Measurements from ENCODE around the gene MAPK1. TPM values are rescaled to one million over a fixed set of nuclear protein-coding genes. Genes with fewer than 3 reads are reported as not detected.
A peak's percentile ranks its signal among the peaks of the same experiment; 100 is the strongest.

The MAPK1 gene
- total RNA-seq, 1 experiment from 2014 or later: 98.8 TPM

GRCh38 chr22:21778705-21779363, 88.6 kb downstream of the MAPK1 start:
- Histone ChIP-seq H3K27ac (0 out of 2 replicates have a peak overlapping the region, but pooled peaks have one; percentile 11), H3K36me3 (peaks cover 49% of the 10 kb centered on the region)
- DNase-seq: peak in 1 of 2 experiments; percentile 15

DNA sequence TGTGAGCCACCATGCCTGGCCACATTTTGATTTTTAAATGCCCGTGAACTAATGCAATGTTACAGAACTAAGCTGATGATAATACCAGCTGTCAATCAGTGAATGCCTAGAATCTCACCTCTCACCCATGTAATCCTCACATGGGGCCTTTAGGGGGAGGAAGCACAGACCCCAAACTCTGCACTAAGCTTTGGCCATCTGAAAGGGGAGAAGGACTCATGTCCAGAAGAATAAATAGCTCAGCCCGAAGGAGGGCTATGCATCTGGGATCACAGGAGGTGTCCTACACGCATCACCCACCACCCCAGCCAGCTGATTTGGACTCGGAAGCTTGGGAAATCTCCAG, 95.8 kb downstream of the MAPK1 start:
- Histone ChIP-seq H3K4me3 (no peak overlapping the region), H3K9me3 (replicated peaks) (no peaks in the 10 kb centered on the region), H3K27ac (no peak overlapping the region), H3K27me3 (no peaks in the 10 kb centered on the region), H3K4me1 (no peaks in the 10 kb centered on the region; the same call in 1 of the 2 replicates), H3K36me3 (peaks cover 51% of the 10 kb centered on the region)
- DNase-seq: no peak

More at GRCh38 chr22:21778705-21779363, 88.6 kb downstream of the MAPK1 start:
- no peaks in the 10 kb centered on the region for H3K27me3 ChIP-seq
- no peak overlapping the region for H3K4me3 ChIP-seq
- H3K9me3 ChIP-seq (replicated peaks): no peaks in the 10 kb centered on the region
- H3K4me1 ChIP-seq: no peaks in the 10 kb centered on the region; the same call in 1 of the 2 replicates

DNA sequence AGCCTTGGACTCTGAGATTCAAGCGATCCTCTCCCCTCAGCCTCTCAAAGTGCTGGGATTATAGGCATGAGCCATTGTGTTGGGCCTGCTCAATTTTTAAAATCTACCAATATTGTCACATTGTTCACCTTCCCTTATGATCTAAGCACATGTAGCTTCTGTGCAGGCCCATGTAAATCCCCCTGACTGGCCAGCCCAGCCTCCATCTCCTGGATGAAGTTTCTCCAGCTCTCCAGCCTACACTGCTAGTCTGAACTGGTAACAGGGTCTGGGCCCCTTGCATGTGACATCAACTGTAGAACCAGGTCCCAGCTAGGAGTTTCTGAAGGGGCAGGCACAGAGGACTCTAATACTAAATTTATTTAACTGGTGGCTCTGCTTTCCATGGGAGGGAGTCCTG, 99.0 kb downstream of the MAPK1 start:
- Histone ChIP-seq H3K27ac (no peak overlapping the region), H3K27me3 (no peaks in the 10 kb centered on the region), H3K4me3 (no peak overlapping the region), H3K9me3 (replicated peaks) (no peaks in the 10 kb centered on the region), H3K36me3 (peaks cover 61% of the 10 kb centered on the region), H3K4me1 (no peaks in the 10 kb centered on the region)
- DNase-seq: no peak

- Histone ChIP-seq H3K36me3 (peaks cover 63% of the 10 kb centered on the region), H3K4me1 (no peaks in the 10 kb centered on the region), H3K27me3 (no peaks in the 10 kb centered on the region), H3K4me3 (no peak overlapping the region), H3K9me3 (replicated peaks) (no peaks in the 10 kb centered on the region), H3K27ac (no peak overlapping the region)
- DNase-seq: no peak
These were observed 100.6 kb downstream of the MAPK1 start for GRCh38 chr22:21766691-21767462.

DNA sequence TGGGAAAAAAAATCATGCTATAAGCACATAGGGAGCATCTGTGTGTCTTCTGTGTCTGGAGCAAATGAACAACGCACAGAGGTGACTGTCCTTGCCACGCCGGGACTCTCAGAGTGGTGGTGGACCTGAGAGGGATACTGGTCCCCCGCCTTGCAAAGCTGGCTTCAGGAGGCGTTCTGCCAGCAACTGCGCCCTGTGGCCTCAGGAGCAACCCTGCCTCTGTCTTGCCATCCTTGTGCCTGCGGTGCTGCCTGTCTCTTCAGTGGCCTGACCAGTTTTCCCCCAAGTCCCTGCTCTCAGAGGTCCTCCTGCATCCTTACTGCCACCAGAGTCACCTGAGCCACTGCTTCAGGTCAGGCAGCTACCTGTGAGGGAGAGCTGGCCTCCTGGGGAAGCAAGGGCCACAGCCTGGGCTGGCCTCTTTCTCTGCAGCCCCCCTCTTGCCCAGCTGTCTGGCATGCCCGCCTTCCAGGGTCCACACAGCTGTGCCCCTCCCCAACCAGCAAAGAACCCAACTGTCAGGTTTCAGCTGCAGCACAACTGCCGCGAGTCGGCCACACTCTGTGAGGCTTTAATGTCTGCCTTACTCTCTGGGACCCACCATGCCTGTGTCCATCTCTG, 101.4 kb downstream of the MAPK1 start:
- no peaks in the 10 kb centered on the region for H3K27me3 ChIP-seq
- no peak overlapping the region for H3K4me3 ChIP-seq
- peaks cover 59% of the 10 kb centered on the region for H3K36me3 ChIP-seq
- no peak for DNase-seq
- H3K27ac ChIP-seq: no peak overlapping the region
- H3K4me1 ChIP-seq: peaks cover 6% of the 10 kb centered on the region
- H3K9me3 ChIP-seq (replicated peaks): no peaks in the 10 kb centered on the region

- Histone ChIP-seq H3K36me3 (peaks cover 56% of the 10 kb centered on the region), H3K9me3 (replicated peaks) (no peaks in the 10 kb centered on the region)
- no peak for DNase-seq
These were observed 103.2 kb downstream of the MAPK1 start for GRCh38 chr22:21764038-21764804.

GRCh38 chr22:21762712-21763581, 104.5 kb downstream of the MAPK1 start:
- peaks cover 45% of the 10 kb centered on the region for H3K36me3 ChIP-seq
- H3K27ac ChIP-seq: no peak overlapping the region
- peaks cover 13% of the 10 kb centered on the region for H3K4me1 ChIP-seq
- no peaks in the 10 kb centered on the region for H3K9me3 ChIP-seq (replicated peaks)
- H3K27me3 ChIP-seq: no peaks in the 10 kb centered on the region
- no peak overlapping the region for H3K4me3 ChIP-seq
- no peak for DNase-seq

More at GRCh38 chr22:21764038-21764804, 103.2 kb downstream of the MAPK1 start:
- no peak overlapping the region for H3K4me3 ChIP-seq
- H3K27ac ChIP-seq: no peak overlapping the region
- no peaks in the 10 kb centered on the region for H3K27me3 ChIP-seq
- H3K4me1 ChIP-seq: peaks cover 13% of the 10 kb centered on the region

DNA sequence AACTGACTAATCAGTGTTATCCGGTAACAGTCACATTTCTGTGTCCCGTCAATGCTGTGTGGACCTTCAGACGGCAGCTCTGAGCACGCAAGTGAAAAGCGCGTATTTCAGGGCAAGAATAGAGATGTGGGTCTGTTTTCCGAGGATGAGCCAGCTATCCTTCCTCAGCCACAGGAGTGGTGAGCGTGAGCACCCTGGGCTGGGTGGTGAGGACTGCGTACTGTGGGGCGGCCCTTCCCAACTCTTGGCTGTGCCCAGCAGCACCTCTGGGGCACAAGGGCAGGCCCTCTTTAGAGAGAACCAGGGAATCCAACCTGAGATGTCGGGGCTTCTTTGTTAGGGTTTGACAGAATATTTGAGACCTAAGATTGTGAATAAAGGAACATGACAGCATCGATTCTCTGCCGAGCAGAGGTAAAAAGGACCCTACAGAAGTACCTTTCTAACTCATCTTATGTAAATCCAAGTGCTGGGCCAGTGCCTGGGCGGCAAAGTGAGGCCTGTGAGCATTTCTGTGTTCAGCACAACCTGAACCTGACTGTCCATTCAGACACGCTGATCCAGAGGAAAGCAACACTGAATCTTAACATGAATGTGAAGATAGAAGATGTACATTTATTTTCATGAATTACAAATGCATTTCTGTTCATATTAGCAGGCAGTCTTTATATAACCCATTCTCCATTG, 105.3 kb downstream of the MAPK1 start:
- Histone ChIP-seq H3K4me1 (peaks cover 13% of the 10 kb centered on the region), H3K36me3 (peaks cover 45% of the 10 kb centered on the region), H3K9me3 (replicated peaks) (no peaks in the 10 kb centered on the region), H3K4me3 (no peak overlapping the region), H3K27ac (no peak overlapping the region), H3K27me3 (no peaks in the 10 kb centered on the region)
- no peak for DNase-seq

- Histone ChIP-seq H3K4me3 (no peak overlapping the region), H3K27me3 (no peaks in the 10 kb centered on the region), H3K4me1 (peaks cover 14% of the 10 kb centered on the region), H3K27ac (no peak overlapping the region), H3K9me3 (replicated peaks) (no peaks in the 10 kb centered on the region), H3K36me3 (peaks cover 36% of the 10 kb centered on the region)
- no peak for DNase-seq
These were observed 106.4 kb downstream of the MAPK1 start for GRCh38 chr22:21761086-21761485.

GRCh38 chr22:21760640-21761039, 106.8 kb downstream of the MAPK1 start:
- peaks cover 18% of the 10 kb centered on the region for H3K4me1 ChIP-seq
- no peaks in the 10 kb centered on the region for H3K9me3 ChIP-seq (replicated peaks)
- no peak overlapping the region for H3K4me3 ChIP-seq
- H3K27ac ChIP-seq: no peak overlapping the region
- peaks cover 32% of the 10 kb centered on the region for H3K36me3 ChIP-seq
- DNase-seq: peak in 1 of 2 experiments; percentile 63
- no peaks in the 10 kb centered on the region for H3K27me3 ChIP-seq

- no peak for DNase-seq
- peaks cover 22% of the 10 kb centered on the region for H3K4me1 ChIP-seq
- H3K4me3 ChIP-seq: no peak overlapping the region
- no peaks in the 10 kb centered on the region for H3K9me3 ChIP-seq (replicated peaks)
- peaks cover 30% of the 10 kb centered on the region for H3K36me3 ChIP-seq
- no peak overlapping the region for H3K27ac ChIP-seq
- no peaks in the 10 kb centered on the region for H3K27me3 ChIP-seq
These were observed 107.6 kb downstream of the MAPK1 start for GRCh38 chr22:21759646-21760376.

DNA sequence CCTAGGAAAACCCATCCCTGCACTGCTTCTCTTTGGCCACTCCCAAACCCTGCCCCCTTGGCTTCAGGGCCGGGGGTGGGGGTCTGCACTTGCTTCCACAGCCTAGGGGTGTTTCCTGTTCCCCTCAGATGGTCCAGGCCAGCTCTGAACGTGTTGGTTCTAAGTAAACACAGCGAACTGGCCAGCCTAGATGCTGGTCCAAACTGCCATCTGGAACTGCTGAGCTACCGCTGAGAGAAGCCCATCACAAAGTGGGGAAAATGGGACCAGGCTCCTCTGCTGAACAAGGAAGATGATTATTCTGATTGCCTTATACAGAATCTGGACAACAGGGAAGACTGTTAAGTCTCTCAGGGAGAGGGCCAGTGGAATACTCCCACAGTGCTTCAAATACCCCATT, 108.4 kb downstream of the MAPK1 start:
- Histone ChIP-seq H3K36me3 (peaks cover 28% of the 10 kb centered on the region), H3K27ac (no peak overlapping the region), H3K27me3 (no peaks in the 10 kb centered on the region), H3K4me3 (no peak overlapping the region), H3K9me3 (replicated peaks) (no peaks in the 10 kb centered on the region), H3K4me1 (peaks cover 24% of the 10 kb centered on the region)
- DNase-seq: no peak

Data from SJCRH30 (cell line).